Ishikawa (cell line): ENCODE data around the gene DAZAP2.

ENCODE experiments used
- CEBPB ChIP-seq: IDR thresholded peaks from 2 replicates; pipeline ENCODE4 v1.6.1; 2012
- EGR1 ChIP-seq: IDR thresholded peaks from 2 replicates; pipeline ENCODE4 v1.6.1; 2012
- EP300 ChIP-seq: IDR thresholded peaks from 2 replicates; pipeline ENCODE4 v1.6.1; 2012; ENCODE audit warnings: borderline replicate concordance
- MAX ChIP-seq: IDR thresholded peaks from 2 replicates; pipeline ENCODE4 v1.6.1; 2012
- NFIC ChIP-seq: IDR thresholded peaks from 2 replicates; pipeline ENCODE4 v1.6.1; 2012
- RAD21 ChIP-seq: IDR thresholded peaks from 2 replicates; pipeline ENCODE4 v1.6.1; 2012; ENCODE audit warnings: low read depth
- USF1 ChIP-seq: IDR thresholded peaks from 2 replicates; pipeline ENCODE4 v1.6.1; 2012
- YY1 ChIP-seq: IDR thresholded peaks from 2 replicates; pipeline ENCODE4 v1.6.1; 2012; ENCODE audit warnings: low read depth
- ZBTB7A ChIP-seq: IDR thresholded peaks from 2 replicates; pipeline ENCODE4 v1.6.1; 2012; ENCODE audit warnings: low read depth

- no peak for TF ChIP-seq NFIC
- no peak for TF ChIP-seq CEBPB
- TF ChIP-seq RAD21 = no peak
- TF ChIP-seq USF1 = no peak
- TF ChIP-seq EP300 = no peak
- TF ChIP-seq YY1 = no peak
- TF ChIP-seq EGR1 = no peak
- TF ChIP-seq MAX = no peak
- TF ChIP-seq ZBTB7A = no peak
Observed at GRCh38 chr12:51208016-51208660, 30.5 kb upstream of the DAZAP2 start.
